Epithelial cell of prostate (primary cell): Measurements from ENCODE around the gene PEAK3.

Experiments
- DNase-seq: peaks from one replicate; pipeline ENCODE4 v3.0.0-alpha.2; 2011; ENCODE audit warnings: low read depth, low spot score
- H3K27ac ChIP-seq: fragments of 450-650 bp; 2 replicates; pipeline ENCODE4 v1.5.1; 2017; ENCODE audit warnings: mild to moderate bottlenecking

PEAK3 gene

GRCh38 chr19:2253106-2254063 lies 28.6 kb downstream of the PEAK3 start:
- no peak overlapping the region for H3K27ac ChIP-seq
- DNase-seq: no peak

DNA sequence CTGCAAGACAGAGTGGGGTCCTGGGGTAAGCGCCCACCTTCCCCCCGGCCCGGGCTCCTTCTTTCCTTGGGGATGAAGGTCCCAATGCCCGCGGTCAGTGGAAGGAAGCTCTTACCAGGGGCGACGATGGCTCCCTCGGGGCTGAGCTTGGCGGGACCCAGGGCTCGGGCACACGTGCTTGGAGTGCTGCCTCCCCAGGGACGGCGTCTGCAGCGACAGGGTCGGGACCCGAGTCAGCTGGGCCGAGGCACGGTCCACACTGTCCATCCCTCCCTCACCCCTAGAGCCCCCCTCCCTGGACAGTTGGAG lies 29.2 kb downstream of the PEAK3 start:
- no peak for DNase-seq
- no peak overlapping the region for H3K27ac ChIP-seq

- no peak for DNase-seq
- no peak overlapping the region for H3K27ac ChIP-seq
Observed at GRCh38 chr19:2252055-2252796, 29.7 kb downstream of the PEAK3 start.

DNA sequence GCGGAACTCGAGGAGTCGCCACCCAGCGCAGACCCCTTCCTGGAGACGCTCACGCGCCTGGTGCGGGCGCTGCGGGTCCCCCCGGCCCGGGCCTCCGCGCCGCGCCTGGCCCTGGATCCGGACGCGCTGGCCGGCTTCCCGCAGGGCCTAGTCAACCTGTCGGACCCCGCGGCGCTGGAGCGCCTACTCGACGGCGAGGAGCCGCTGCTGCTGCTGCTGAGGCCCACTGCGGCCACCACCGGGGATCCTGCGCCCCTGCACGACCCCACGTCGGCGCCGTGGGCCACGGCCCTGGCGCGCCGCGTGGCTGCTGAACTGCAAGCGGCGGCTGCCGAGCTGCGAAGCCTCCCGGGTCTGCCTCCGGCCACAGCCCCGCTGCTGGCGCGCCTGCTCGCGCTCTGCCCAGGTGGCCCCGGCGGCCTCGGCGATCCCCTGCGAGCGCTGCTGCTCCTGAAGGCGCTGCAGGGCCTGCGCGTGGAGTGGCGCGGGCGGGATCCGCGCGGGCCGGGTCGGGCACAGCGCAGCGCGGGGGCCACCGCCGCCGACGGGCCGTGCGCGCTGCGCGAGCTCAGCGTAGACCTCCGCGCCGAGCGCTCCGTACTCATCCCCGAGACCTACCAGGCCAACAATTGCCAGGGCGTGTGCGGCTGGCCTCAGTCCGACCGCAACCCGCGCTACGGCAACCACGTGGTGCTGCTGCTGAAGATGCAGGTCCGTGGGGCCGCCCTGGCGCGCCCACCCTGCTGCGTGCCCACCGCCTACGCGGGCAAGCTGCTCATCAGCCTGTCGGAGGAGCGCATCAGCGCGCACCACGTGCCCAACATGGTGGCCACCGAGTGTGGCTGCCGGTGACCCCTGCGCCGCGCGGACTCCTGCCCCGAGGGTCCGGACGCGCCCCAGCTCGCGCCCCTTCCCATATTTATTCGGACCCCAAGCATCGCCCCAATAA lies 30.6 kb downstream of the PEAK3 start:
- H3K27ac ChIP-seq: no peak overlapping the region
- no peak for DNase-seq

DNA sequence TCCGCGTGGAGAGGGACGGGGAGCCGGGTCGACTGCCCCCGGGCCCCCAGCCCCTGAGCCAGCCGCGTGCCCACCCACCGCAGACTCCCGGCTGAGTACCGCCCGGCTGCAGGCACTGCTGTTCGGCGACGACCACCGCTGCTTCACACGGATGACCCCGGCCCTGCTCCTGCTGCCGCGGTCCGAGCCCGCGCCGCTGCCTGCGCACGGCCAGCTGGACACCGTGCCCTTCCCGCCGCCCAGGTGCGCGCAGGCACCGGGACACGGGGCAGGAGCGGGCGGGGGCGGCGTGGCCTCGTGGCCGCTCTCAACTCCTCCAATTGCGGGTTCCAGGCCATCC lies 31.2 kb downstream of the PEAK3 start:
- H3K27ac ChIP-seq: no peak overlapping the region
- DNase-seq: no peak

DNA sequence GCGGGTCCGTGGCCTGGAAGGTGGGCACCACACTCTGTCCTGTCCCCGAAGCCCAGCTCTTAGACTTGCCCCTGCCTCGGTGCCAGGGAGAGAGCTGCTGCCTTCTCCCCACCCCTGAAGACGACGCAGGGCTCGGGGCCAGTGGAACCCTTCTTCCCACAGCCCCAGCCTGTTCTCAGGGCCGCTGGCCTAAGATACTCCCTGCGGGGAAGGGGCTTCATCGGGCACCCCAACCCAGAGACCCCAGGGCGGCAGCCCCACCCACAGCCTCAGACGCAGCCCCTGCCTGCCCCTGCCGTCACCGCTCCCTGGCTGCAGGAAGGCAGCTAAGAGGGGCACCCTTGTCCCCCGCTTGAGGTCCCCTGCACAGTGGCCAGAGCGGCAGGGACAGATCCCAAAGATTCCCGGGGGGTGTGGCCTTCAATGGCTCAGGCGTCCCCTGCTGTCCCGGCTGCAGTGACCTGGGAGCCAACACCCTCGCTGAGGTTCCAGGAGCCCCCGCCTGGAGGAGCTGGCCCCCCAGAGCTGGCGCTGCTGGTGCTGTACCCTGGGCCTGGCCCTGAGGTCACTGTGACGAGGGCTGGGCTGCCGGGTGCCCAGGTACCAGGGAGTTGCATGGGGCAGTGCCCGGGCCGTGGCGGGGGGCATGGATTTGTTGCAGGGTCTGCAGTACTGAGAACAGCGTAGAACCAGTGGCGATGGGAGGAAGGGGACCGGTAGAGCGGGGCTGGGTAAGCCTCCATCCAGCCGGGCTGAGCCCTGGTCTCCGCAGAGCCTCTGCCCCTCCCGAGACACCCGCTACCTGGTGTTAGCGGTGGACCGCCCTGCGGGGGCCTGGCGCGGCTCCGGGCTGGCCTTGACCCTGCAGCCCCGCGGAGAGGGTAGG lies 31.9 kb downstream of the PEAK3 start:
- DNase-seq: no peak
- H3K27ac ChIP-seq: no peak overlapping the region

DNA sequence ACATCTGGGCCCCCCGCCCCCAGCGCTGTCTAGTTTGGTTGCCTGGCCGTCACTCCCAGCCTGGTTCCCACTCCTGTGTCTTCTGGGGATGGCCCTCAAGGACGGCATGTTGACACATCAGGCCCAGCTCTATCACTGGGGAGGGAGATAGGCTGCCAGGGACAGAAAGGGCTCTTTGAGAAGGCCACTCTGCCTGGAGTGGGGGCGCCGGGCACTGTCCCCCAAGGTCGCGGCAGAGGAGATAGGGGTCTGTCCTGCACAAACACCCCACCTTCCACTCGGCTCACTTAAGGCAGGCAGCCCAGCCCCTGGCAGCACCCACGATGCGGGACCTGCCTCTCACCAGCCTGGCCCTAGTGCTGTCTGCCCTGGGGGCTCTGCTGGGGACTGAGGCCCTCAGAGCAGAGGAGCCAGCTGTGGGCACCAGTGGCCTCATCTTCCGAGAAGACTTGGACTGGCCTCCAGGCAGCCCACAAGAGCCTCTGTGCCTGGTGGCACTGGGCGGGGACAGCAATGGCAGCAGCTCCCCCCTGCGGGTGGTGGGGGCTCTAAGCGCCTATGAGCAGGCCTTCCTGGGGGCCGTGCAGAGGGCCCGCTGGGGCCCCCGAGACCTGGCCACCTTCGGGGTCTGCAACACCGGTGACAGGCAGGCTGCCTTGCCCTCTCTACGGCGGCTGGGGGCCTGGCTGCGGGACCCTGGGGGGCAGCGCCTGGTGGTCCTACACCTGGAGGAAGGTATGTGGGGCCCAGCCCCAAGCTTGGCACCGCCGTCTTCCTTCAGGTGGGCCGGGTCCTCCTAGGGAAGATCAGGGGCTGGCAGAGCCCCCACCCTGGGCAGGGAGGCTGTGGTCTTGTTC lies 32.7 kb downstream of the PEAK3 start, which contains the start of gene AMH:
Gene AMH (plus strand): TSS at position 314 of the 857 bp plus-strand sequence. CDS start 10 bp downstream, at position 324.
- no peak within 1 kb of the TSS for H3K27ac ChIP-seq
- DNase-seq: no peak

- H3K27ac ChIP-seq: no peak overlapping the region
- DNase-seq: no peak
Observed at GRCh38 chr19:2248136-2249009, 33.6 kb downstream of the PEAK3 start.

GRCh38 chr19:2247433-2248101 lies 34.4 kb downstream of the PEAK3 start:
- no peak overlapping the region for H3K27ac ChIP-seq
- no peak for DNase-seq

GRCh38 chr19:2246801-2247361 lies 35.1 kb downstream of the PEAK3 start:
- no peak for DNase-seq
- H3K27ac ChIP-seq: no peak overlapping the region

GRCh38 chr19:2246014-2246620 lies 35.9 kb downstream of the PEAK3 start:
- DNase-seq: no peak
- no peak overlapping the region for H3K27ac ChIP-seq

DNA sequence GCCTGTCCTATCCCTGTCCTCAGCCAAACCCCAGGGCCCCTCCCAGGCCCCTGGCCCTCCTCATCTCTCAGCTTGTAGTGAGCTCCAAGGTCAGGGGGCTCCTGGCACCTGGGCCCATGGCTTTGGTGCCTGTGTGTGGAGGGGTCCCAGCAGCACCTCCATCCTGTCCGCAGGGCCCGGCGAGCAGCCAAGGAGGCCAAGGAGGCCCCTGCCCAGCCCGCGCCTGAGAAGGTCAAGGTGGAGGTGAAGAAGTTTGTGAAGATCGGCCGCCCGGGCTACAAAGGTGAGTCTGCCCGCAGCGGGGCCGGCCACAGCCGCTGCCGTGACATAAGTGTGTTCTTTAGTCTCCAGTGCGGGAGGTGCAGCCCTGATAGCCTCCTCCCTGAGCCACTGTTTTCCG lies 36.7 kb downstream of the PEAK3 start:
- no peak for DNase-seq

GRCh38 chr19:2244486-2244885 lies 37.5 kb downstream of the PEAK3 start:
- no peak overlapping the region for H3K27ac ChIP-seq
- DNase-seq: no peak

More for the DNA sequence above, 36.7 kb downstream of the PEAK3 start:
- no peak overlapping the region for H3K27ac ChIP-seq

DNA sequence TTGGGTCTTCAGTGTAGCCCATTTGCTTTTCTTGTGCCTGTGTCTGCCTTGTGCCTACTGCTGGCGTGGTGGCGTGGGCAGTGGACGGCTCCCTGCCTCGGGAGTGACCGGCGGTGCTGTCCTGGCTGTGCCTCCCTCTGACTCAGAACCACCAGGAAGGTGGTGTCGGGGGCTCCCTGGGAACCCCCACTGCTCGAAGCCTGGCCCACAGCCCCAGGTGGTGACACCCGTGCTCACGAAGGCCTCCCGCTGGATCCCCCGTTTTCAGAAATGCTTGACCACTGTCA lies 37.9 kb downstream of the PEAK3 start:
- DNase-seq: no peak
- no peak overlapping the region for H3K27ac ChIP-seq

DNA sequence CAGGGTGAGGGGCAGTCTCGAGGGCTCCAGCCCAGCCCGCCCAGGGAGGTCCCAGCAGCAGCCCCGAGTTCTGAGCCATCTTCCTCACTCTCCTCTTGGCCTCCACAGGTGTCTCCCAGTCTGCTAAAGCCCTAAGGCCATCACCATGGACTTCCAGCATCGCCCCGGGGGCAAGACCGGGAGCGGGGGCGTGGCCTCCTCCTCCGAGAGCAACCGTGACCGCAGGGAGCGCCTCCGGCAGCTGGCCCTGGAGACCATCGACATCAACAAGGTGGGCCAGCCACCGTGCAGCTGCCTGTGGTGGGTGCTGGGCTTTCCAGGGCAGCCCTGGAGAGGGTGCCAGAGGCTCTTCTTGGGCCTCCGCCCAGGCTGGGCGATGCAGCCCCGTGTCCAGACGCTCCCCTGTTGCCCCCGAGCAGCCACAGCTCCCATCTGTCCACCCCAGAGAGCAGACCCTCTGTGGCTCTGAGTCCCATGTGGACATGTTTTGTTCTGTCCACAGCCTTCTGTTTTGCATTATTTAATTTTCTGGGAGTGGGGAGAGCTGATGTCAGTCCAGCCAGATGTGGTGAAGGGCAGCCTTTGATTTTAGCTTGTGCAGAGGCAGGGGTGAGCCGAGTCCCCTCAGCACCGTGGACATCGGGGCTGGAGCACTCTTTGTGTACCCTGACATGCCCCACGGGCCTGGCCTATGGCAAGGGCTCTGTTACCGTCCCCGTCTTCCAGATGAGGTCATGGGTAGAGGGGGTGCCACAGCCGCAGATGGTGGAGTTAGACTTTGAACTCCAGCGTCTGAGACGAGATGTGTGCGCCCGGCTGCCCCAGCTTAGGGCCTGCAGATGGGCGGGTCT lies 38.5 kb downstream of the PEAK3 start:
- no peak overlapping the region for H3K27ac ChIP-seq
- no peak for DNase-seq

- DNase-seq: no peak
- no peak overlapping the region for H3K27ac ChIP-seq
Observed at GRCh38 chr19:2242816-2243215, 39.2 kb downstream of the PEAK3 start.
